K562 (cell line): ENCODE measurements around the gene ETS2. TPM values are rescaled to one million over a fixed set of nuclear protein-coding genes. Genes with fewer than 3 reads are reported as not detected.

Source experiments
- CHD2 ChIP-seq: IDR thresholded peaks from 2 replicates; pipeline ENCODE4 v1.6.1; 2011; ENCODE audit warnings: low read depth, low read length
- ESRRB ChIP-seq: fragments of 250-450 bp; sonication (Bioruptor Pico); IDR thresholded peaks from 2 replicates; pipeline ENCODE4 v1.5.0; 2020; ENCODE audit warnings: mild to moderate bottlenecking, moderate library complexity, borderline replicate concordance
- ETS2 ChIP-seq: IDR thresholded peaks from 2 replicates; pipeline ENCODE4 v1.6.1; 2016; ENCODE audit warnings: borderline replicate concordance, missing genetic modification characterization, mild to moderate bottlenecking, moderate library complexity, missing compliant biosample characterization; ENCODE audit not compliant: poor library complexity, severe bottlenecking
- KAT7 ChIP-seq: sonication (generic); formaldehyde crosslinking; IDR thresholded peaks from 2 replicates; pipeline ENCODE4 v1.8.0; 2022; ENCODE audit warnings: missing genetic modification reagents, mild to moderate bottlenecking, borderline replicate concordance
- KHSRP ChIP-seq: fragments of 450-650 bp; IDR thresholded peaks from 2 replicates; pipeline ENCODE4 v1.6.1; 2017
- MEF2D ChIP-seq: conservative IDR thresholded peaks from 2 replicates; pipeline ENCODE4 v1.6.1; 2016; ENCODE audit warnings: low read depth, missing genetic modification characterization, missing compliant biosample characterization
- NBN ChIP-seq: fragments of 450-650 bp; IDR thresholded peaks from 2 replicates; pipeline ENCODE4 v1.6.1; 2016; ENCODE audit warnings: low read depth, mild to moderate bottlenecking
- NFE2 ChIP-seq: IDR thresholded peaks from 2 replicates; pipeline ENCODE4 v1.6.1; 2014; ENCODE audit warnings: antibody characterized with exemption, low read depth
- POU5F1 ChIP-seq: fragments of 150-350 bp; IDR thresholded peaks from 2 replicates; pipeline ENCODE4 v1.6.1; 2014; ENCODE audit warnings: borderline replicate concordance, low read length, low read depth, mild to moderate bottlenecking; ENCODE audit not compliant: partially characterized antibody
- SMARCB1 ChIP-seq: IDR thresholded peaks from 2 replicates; pipeline ENCODE4 v1.6.1; 2011; ENCODE audit warnings: improper control_type of control experiment, low read depth; ENCODE audit not compliant: insufficient read length
- U2AF1 ChIP-seq: fragments of 200-400 bp; formaldehyde crosslinking; optimal IDR thresholded peaks from 2 replicates; pipeline ENCODE3; 2017; ENCODE audit warnings: mild to moderate bottlenecking, low read depth, low read length, moderate library complexity
- ZNF507 ChIP-seq: conservative IDR thresholded peaks from 2 replicates; pipeline ENCODE4 v1.6.1; 2017; ENCODE audit warnings: missing genetic modification characterization, missing compliant biosample characterization
- ZNF561 ChIP-seq: fragments of 450-650 bp; formaldehyde crosslinking; conservative IDR thresholded peaks from 2 replicates; pipeline ENCODE4 v1.4.0; 2020; ENCODE audit warnings: mild to moderate bottlenecking, moderate library complexity
- polyA plus RNA-seq, 8 experiments: library from polyadenylated mRNA; depleted of rRNA in 4 of 8; stranded (reverse) in 5 of 8; unstranded in 3 of 8; fragments of >200 nt; fragmentation: Nextera tagmentation in 2 of 8; fragmentation: Illumina TruSeq in 1 of 8; extraction: Ambion mirVana in 2 of 8; extraction: Trizol in 1 of 8; gene quantifications; 2 replicates each; pipeline versions ENCODE4 v1.2.1 to v1.2.3, GENCODE V29; 2011 to 2014; ENCODE audit warnings: inconsistent platforms in 1 of 8, missing spikeins in 1 of 8
- total RNA-seq, 7 experiments: library from RNA; depleted of rRNA in 6 of 7; stranded (reverse); fragments of >200 nt in 6 of 7; fragmentation: Illumina TruSeq in 2 of 7; extraction: Trizol in 2 of 7; gene quantifications; 2 replicates each; pipeline versions ENCODE4 v1.2.1 to v1.2.3, GENCODE V29; 2011 to 2021; ENCODE audit warnings: low replicate concordance in 1 of 7
- TF ChIP-seq, protein P1 (sequence below): fragments of 250-450 bp; sonication (Bioruptor Pico); IDR thresholded peaks from 2 replicates; pipeline ENCODE4 v1.4.0; 2020
- TF ChIP-seq, protein P2 (sequence below): sonication (generic); formaldehyde crosslinking; IDR thresholded peaks from 2 replicates; pipeline ENCODE4 v1.5.0; 2020; ENCODE audit warnings: missing genetic modification reagents
- TF ChIP-seq, protein P3 (sequence below): sonication (generic); formaldehyde crosslinking; IDR thresholded peaks from 2 replicates; pipeline ENCODE4 v1.8.1; 2022; ENCODE audit warnings: missing genetic modification reagents
- TF ChIP-seq, protein P4 (sequence below): sonication (generic); formaldehyde crosslinking; IDR thresholded peaks from 2 replicates; pipeline ENCODE4 v1.4.0; 2020; ENCODE audit warnings: mild to moderate bottlenecking, missing genetic modification reagents

ETS2 gene
- total and polyA plus RNA-seq, 9 of the 15 experiments (the other 6 are each of a cell fraction or from before 2014, with no cell fraction given): 1.7 to 24.4 (median 12.2) TPM

DNA sequence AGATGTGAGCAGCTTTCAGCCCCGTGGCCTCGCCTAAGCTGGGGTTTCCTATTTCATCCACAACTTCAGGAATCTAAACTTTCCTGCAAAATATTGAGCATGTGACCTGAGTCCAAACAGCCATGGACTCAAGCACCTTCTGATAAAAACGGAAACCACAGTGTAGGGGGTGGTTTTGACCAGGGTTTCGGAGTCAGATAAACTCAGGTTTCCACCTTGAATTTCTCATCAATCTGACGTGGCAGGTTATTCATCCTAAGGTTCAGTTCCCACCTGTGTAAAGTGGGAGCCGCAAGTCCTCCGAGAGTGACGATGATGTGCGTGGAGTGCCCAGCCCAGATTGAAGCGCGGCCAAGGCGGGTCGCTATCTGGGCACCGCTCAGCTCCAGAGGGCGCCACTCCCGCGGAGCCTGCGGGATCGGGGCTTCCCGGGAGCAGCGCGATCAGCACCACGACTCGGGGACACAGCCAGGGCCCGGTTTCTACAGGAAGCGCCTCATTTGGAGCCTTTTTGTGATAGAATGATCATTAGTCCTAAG lies 871 bp upstream of the ETS2 start (continued):
- TF ChIP-seq, protein P1, sequence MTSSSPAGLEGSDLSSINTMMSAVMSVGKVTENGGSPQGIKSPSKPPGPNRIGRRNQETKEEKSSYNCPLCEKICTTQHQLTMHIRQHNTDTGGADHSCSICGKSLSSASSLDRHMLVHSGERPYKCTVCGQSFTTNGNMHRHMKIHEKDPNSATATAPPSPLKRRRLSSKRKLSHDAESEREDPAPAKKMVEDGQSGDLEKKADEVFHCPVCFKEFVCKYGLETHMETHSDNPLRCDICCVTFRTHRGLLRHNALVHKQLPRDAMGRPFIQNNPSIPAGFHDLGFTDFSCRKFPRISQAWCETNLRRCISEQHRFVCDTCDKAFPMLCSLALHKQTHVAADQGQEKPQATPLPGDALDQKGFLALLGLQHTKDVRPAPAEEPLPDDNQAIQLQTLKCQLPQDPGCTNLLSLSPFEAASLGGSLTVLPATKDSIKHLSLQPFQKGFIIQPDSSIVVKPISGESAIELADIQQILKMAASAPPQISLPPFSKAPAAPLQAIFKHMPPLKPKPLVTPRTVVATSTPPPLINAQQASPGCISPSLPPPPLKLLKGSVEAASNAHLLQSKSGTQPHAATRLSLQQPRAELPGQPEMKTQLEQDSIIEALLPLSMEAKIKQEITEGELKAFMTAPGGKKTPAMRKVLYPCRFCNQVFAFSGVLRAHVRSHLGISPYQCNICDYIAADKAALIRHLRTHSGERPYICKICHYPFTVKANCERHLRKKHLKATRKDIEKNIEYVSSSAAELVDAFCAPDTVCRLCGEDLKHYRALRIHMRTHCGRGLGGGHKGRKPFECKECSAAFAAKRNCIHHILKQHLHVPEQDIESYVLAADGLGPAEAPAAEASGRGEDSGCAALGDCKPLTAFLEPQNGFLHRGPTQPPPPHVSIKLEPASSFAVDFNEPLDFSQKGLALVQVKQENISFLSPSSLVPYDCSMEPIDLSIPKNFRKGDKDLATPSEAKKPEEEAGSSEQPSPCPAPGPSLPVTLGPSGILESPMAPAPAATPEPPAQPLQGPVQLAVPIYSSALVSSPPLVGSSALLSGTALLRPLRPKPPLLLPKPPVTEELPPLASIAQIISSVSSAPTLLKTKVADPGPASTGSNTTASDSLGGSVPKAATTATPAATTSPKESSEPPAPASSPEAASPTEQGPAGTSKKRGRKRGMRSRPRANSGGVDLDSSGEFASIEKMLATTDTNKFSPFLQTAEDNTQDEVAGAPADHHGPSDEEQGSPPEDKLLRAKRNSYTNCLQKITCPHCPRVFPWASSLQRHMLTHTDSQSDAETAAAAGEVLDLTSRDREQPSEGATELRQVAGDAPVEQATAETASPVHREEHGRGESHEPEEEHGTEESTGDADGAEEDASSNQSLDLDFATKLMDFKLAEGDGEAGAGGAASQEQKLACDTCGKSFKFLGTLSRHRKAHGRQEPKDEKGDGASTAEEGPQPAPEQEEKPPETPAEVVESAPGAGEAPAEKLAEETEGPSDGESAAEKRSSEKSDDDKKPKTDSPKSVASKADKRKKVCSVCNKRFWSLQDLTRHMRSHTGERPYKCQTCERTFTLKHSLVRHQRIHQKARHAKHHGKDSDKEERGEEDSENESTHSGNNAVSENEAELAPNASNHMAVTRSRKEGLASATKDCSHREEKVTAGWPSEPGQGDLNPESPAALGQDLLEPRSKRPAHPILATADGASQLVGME: no peak
- peak; percentile 38; the same call in 1 of the 2 replicates for TF ChIP-seq CHD2
- no peak for TF ChIP-seq ESRRB (CRISPR knock-in tag)
- TF ChIP-seq MEF2D (tag): no peak
- TF ChIP-seq, protein P2, sequence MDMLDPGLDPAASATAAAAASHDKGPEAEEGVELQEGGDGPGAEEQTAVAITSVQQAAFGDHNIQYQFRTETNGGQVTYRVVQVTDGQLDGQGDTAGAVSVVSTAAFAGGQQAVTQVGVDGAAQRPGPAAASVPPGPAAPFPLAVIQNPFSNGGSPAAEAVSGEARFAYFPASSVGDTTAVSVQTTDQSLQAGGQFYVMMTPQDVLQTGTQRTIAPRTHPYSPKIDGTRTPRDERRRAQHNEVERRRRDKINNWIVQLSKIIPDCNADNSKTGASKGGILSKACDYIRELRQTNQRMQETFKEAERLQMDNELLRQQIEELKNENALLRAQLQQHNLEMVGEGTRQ: peak; percentile 19; the same call in 1 of the 2 replicates
- TF ChIP-seq NFE2: no peak
- TF ChIP-seq U2AF1: no peak
- TF ChIP-seq, protein P3, sequence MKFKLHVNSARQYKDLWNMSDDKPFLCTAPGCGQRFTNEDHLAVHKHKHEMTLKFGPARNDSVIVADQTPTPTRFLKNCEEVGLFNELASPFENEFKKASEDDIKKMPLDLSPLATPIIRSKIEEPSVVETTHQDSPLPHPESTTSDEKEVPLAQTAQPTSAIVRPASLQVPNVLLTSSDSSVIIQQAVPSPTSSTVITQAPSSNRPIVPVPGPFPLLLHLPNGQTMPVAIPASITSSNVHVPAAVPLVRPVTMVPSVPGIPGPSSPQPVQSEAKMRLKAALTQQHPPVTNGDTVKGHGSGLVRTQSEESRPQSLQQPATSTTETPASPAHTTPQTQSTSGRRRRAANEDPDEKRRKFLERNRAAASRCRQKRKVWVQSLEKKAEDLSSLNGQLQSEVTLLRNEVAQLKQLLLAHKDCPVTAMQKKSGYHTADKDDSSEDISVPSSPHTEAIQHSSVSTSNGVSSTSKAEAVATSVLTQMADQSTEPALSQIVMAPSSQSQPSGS (CRISPR knock-in tag): no peak
- TF ChIP-seq KHSRP: no peak
- no peak for TF ChIP-seq ETS2 (tag)
- TF ChIP-seq NBN: no peak
- TF ChIP-seq, protein P4, sequence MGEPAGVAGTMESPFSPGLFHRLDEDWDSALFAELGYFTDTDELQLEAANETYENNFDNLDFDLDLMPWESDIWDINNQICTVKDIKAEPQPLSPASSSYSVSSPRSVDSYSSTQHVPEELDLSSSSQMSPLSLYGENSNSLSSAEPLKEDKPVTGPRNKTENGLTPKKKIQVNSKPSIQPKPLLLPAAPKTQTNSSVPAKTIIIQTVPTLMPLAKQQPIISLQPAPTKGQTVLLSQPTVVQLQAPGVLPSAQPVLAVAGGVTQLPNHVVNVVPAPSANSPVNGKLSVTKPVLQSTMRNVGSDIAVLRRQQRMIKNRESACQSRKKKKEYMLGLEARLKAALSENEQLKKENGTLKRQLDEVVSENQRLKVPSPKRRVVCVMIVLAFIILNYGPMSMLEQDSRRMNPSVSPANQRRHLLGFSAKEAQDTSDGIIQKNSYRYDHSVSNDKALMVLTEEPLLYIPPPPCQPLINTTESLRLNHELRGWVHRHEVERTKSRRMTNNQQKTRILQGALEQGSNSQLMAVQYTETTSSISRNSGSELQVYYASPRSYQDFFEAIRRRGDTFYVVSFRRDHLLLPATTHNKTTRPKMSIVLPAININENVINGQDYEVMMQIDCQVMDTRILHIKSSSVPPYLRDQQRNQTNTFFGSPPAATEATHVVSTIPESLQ (CRISPR knock-in tag): no peak
- TF ChIP-seq POU5F1: no peak
- peak; percentile 64 for TF ChIP-seq SMARCB1
- no peak for TF ChIP-seq ZNF561
- TF ChIP-seq ZNF507 (tag): no peak
- peak; percentile 80; the same call in 1 of the 2 replicates for TF ChIP-seq KAT7 (CRISPR knock-in tag)
